Muscle of leg (tissue), 11 donors: Measurements from ENCODE around the gene S1PR2. TPM values are rescaled to one million over a fixed set of nuclear protein-coding genes. Genes with fewer than 3 reads are reported as not detected.
"Not testable (repeated sequence)": the region's sequence is repeated elsewhere in the genome, so short reads cannot be mapped to it uniquely, and the experiment has no call there.

Source experiments
- DNase-seq: peaks from one replicate; pipeline ENCODE4 v3.0.0; 2013
- H3K27ac ChIP-seq: one replicate; pipeline ENCODE4 v1.5.1; 2013; ENCODE audit warnings: mild to moderate bottlenecking, low read length, control low read depth
- H3K27me3 ChIP-seq: one replicate; pipeline ENCODE4 v1.6.1; 2013; ENCODE audit warnings: low read length; ENCODE audit not compliant: control insufficient read depth, insufficient read depth
- H3K36me3 ChIP-seq: one replicate; pipeline ENCODE4 v1.6.1; 2013; ENCODE audit warnings: low read length; ENCODE audit not compliant: control insufficient read depth, insufficient read depth
- H3K4me1 ChIP-seq: one replicate; pipeline ENCODE4 v1.6.1; 2013; ENCODE audit warnings: low read length; ENCODE audit not compliant: control insufficient read depth, insufficient read depth
- H3K4me3 ChIP-seq: one replicate; pipeline ENCODE4 v1.5.1; 2013; ENCODE audit warnings: low read length, control low read depth
- H3K9me3 ChIP-seq: replicated peaks from 2 replicates; pipeline ENCODE4 v1.6.1; 2013; ENCODE audit warnings: low read depth, low read length; ENCODE audit not compliant: control insufficient read depth
- WGBS: methylation state at CpG from one replicate; pipeline ENCODE4 v1.1.5; 2013; ENCODE audit warnings: missing lambda C conversion rate; ENCODE audit not compliant: insufficient coverage; 5-methylcytosine and 5-hydroxymethylcytosine counted together
- polyA plus RNA-seq, 8 donors: library from polyadenylated mRNA; unstranded; fragments of 120-200 nt; gene quantifications; one replicate each; pipeline versions ENCODE4 v1.2.1 to v1.2.3, GENCODE V29; 2013; ENCODE audit warnings: inconsistent platforms in 1 of 8, low replicate concordance in 1 of 8; ENCODE audit not compliant: insufficient read length in 8 of 8, insufficient read depth in 1 of 8
- total RNA-seq: library from RNA; stranded (reverse); fragments of 120-200 nt; gene quantifications from one replicate; pipeline ENCODE4 v1.2.4, GENCODE V29; 2013

Gene S1PR2
- total and polyA plus RNA-seq, 9 donors: 9.3 to 18.8 (median 12.8) TPM

DNA sequence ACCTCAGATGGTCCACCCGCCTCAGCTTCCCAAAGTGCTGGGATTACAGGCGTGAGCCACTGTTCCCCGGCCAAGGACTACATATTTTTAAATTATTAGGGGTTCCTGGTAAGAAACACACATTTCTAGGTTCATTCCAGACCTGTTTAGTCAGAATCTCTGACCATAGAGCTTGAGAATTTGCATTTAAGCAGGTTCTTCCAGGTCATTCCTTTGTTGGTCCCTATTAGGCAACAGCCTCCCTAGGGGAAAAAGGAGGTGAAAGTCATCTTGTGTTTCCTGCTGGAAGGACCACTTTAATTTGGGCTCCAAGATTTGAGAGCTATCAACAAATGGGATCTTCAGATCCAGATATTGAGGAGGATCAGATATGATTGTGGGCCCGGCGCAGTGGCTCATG is 16.3 kb downstream of the S1PR2 start:
- H3K4me3 ChIP-seq: no peak overlapping the region
- no peak for DNase-seq
- H3K27me3 ChIP-seq: no peaks in the 10 kb centered on the region
- H3K27ac ChIP-seq: no peak overlapping the region
- no peaks in the 10 kb centered on the region for H3K36me3 ChIP-seq
- no peaks in the 10 kb centered on the region for H3K9me3 ChIP-seq
- 100% methylated on average over 2 of the region's 5 CpGs for WGBS
- no peaks in the 10 kb centered on the region for H3K4me1 ChIP-seq

DNA sequence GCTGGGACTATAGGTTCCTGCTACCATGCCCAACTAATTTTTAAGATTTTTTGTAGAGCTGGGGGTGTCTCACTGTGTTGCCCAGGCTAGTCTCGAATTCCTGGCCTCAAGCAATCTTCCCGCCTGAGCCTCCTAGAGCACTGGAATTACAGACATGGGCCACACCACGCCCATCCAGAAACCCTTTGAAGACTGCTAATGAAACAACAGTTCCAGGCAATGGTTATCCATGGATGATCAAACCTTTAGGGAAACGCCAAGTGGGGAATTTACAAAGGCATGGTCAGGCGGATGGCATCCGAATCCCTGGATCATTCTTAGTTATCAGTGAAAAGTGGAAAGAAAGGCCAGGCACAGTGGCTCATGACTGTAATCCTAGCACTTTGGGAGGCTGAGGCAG is 19.4 kb downstream of the S1PR2 start:
- no peak overlapping the region for H3K27ac ChIP-seq
- no peaks in the 10 kb centered on the region for H3K27me3 ChIP-seq
- H3K36me3 ChIP-seq: no peaks in the 10 kb centered on the region
- DNase-seq: no peak
- H3K9me3 ChIP-seq: peaks cover 2% of the 10 kb centered on the region
- no peaks in the 10 kb centered on the region for H3K4me1 ChIP-seq
- H3K4me3 ChIP-seq: no peak overlapping the region
- WGBS: 86% methylated on average over 6 of the region's 6 CpGs

DNA sequence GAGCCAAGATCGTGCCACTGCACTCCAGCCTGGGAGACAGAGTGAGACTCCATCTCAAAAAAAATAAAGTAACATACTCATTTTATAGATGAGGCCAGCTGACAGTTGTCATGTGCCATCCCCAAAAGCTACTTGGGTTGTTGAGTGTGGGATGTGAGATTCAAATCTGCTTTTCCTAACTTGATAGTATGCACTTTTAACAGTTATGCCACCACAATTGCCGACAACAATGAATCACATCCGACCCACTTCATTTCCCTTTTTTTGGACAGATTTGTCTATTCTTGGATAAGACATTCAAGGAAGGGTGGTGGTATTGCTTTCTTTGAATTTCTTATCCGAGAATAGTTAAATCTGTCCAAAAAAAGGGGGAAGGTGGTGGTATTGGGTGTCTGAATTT is 20.1 kb downstream of the S1PR2 start:
- H3K27ac ChIP-seq: no peak overlapping the region
- H3K27me3 ChIP-seq: no peaks in the 10 kb centered on the region
- peaks cover 2% of the 10 kb centered on the region for H3K9me3 ChIP-seq

DNA sequence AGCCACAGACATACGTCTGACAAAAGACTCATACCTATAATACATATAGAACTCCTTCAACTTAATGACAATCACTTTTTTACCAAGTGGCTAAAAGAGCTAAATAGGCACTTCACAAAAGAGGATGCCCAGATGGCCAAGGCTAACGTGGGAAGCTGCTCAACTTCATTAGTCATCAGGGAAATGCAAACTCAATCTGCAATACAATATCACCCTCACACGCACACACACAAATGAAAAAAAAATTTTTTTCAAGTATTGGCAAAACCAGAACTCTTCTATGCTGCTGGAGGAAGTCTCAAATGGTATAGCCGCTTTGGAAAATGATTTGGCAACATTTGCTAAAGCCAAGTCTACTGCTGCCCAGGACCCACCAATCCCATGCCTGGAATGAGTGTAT is 21.8 kb downstream of the S1PR2 start:
- Histone ChIP-seq H3K36me3 (no peaks in the 10 kb centered on the region), H3K27ac (no peak overlapping the region), H3K9me3 (peaks cover 2% of the 10 kb centered on the region), H3K4me3 (no peak overlapping the region), H3K4me1 (no peaks in the 10 kb centered on the region), H3K27me3 (no peaks in the 10 kb centered on the region)
- no peak for DNase-seq
- WGBS: 80% methylated on average over 1 of the region's 4 CpGs

More for the DNA sequence above, 20.1 kb downstream of the S1PR2 start:
- 80% methylated on average over 1 of the region's 4 CpGs for WGBS
- H3K4me1 ChIP-seq: no peaks in the 10 kb centered on the region
- no peak for DNase-seq
- H3K4me3 ChIP-seq: no peak overlapping the region
- H3K36me3 ChIP-seq: no peaks in the 10 kb centered on the region

DNA sequence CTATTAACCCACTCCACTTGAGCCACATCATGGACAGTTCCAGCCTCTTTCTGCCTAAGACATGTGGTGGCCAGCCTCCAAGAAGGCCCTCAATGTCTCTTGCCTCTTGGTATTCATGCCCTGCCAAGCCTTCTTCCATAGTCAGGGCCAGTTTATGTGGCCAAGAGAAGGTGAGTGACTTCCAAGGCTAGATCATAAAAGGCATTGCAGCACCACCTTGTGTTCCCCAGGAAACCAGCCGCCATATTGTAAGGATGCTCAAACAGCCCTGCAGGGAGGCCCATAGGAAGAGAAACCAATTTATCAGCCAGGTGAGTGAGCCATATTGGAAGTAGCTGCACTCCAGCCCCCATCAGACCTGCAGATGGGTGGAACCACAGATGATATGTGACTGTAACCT is 24.1 kb downstream of the S1PR2 start:
- Histone ChIP-seq H3K4me1 (no peaks in the 10 kb centered on the region), H3K36me3 (no peaks in the 10 kb centered on the region), H3K4me3 (no peak overlapping the region), H3K27ac (no peak overlapping the region), H3K27me3 (no peaks in the 10 kb centered on the region), H3K9me3 (peaks cover 2% of the 10 kb centered on the region)
- no peak for DNase-seq
- 91% methylated on average over 1 of the region's 1 CpG for WGBS

DNA sequence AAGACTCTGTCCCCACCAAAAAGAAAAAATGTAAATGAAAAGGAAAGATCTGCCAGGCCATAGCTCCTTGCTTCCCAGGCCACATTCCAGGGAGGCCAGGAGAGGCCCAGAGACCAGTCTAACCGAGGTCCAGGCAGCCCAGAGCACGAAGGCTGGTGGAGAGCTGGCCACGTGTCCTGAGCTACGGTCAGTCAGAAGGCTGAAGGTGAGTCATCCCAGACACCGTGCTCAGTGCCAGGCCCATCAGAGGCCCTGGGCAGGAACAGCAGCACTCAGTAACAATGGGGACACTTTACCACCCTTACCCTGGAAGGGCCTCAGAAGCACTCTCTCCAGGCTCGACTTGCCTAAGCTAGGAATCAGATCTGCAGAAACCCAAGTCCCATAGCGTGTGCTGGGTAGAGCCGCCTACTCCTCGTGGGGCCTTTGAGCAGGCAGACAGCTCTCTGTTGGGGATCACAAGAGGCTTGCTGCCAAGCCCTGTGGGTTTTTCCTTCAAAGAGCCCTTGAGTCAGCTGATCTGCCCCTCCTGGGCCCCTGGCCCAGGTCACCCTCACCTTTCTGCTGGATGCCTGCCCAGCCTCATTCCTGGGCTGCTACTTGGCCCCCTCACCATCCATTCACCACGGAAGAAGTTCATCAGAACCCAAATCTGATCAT is 24.8 kb downstream of the S1PR2 start:
- Histone ChIP-seq H3K27me3 (no peaks in the 10 kb centered on the region), H3K4me1 (no peaks in the 10 kb centered on the region), H3K36me3 (no peaks in the 10 kb centered on the region), H3K27ac (no peak overlapping the region), H3K9me3 (peaks cover 2% of the 10 kb centered on the region), H3K4me3 (no peak overlapping the region)
- WGBS: 74% methylated on average over 10 of the region's 10 CpGs
- no peak for DNase-seq

DNA sequence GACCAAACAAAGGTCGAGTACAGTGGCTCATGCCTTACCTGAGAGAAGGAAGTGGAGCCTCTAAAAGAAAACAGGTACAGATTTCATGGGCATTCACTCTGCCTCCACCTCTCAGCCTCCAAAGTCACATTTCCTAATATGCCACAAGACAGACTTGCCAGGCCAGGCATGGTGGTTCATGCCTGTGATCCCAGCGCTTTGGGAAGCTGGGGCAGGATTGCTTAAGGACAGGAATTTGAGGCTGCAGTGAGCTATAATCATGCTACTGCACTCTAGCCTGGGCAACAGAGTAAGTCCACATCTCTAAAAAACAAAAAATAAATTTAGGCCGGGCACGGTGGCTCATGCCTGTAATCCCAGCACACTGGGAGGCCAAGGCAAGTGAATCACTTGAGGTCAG is 25.5 kb downstream of the S1PR2 start:
- H3K36me3 ChIP-seq: no peaks in the 10 kb centered on the region
- H3K4me1 ChIP-seq: no peaks in the 10 kb centered on the region
- 93% methylated on average over 3 of the region's 4 CpGs for WGBS
- H3K27me3 ChIP-seq: no peaks in the 10 kb centered on the region
- H3K27ac ChIP-seq: no peak overlapping the region
- DNase-seq: no peak
- no peak overlapping the region for H3K4me3 ChIP-seq
- peaks cover 2% of the 10 kb centered on the region for H3K9me3 ChIP-seq

DNA sequence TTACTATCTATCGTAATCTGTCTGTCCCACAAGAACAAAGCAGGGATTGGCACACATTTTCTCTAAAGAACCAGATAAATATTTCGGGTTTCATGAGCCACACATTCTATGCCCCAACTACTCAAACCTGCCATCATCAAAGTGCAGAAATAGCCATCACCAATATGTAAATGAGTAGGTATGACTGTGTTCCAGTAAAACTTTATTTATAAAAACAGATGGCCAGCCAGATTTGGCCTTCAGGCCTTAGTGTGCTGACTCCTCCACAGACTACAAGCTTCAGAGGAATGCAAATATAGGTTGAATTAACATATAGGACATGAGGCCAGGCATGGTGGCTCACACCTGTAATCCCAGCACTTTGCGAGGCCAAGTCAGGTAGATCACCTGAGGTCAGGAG is 27.4 kb downstream of the S1PR2 start:
- DNase-seq: no peak
- Histone ChIP-seq H3K36me3 (no peaks in the 10 kb centered on the region), H3K27ac (no peak overlapping the region), H3K27me3 (no peaks in the 10 kb centered on the region), H3K4me3 (no peak overlapping the region), H3K9me3 (peaks cover 2% of the 10 kb centered on the region), H3K4me1 (no peaks in the 10 kb centered on the region)
- 100% methylated on average over 2 of the region's 3 CpGs for WGBS

DNA sequence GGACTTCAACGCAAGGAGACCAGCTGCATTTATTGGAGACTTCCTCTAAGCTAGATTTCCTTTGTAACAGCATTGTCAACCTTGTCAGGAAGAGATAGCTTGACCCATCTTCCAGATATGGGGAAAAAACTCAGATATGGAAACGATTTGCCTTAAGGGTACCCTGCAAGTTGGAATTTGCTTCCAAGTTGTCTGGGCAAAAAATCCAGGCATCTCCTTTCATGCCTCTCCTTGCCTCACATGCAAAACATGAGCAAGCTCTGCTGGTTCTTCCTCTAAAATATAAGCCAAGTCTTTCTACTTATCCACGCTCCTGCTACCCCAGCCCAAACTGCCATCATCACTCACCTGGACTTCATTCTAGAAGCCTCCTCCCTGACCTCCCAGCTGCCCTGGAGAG is 30.0 kb downstream of the S1PR2 start:
- no peaks in the 10 kb centered on the region for H3K9me3 ChIP-seq
- no peak overlapping the region for H3K27ac ChIP-seq
- DNase-seq: no peak
- no peaks in the 10 kb centered on the region for H3K36me3 ChIP-seq
- H3K4me1 ChIP-seq: no peaks in the 10 kb centered on the region
- H3K27me3 ChIP-seq: no peaks in the 10 kb centered on the region
- 67% methylated on average over 1 of the region's 3 CpGs for WGBS
- no peak overlapping the region for H3K4me3 ChIP-seq

DNA sequence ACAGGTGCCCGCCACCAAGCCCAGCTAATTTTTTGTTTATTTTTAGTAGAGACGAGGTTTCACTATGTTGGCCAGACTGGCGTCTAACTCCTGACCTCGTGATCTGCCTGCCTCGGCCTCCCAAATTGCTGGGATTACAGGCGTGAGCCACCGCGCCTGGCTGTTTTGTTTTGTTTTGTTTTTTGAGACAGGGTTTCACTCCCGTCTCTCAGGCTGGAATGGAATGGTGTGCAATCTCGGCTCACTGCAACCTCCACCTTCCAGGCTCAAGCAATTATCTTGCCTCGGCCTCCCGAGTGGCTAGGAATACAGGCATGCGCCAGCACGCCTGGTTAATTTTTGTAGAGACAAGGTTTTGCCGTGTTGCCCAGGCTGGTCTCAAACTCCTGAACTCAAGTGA is 31.0 kb downstream of the S1PR2 start:
- H3K4me1 ChIP-seq, H3K27ac ChIP-seq, H3K36me3 ChIP-seq, H3K27me3 ChIP-seq, DNase-seq, H3K9me3 ChIP-seq, H3K4me3 ChIP-seq: not testable (repeated sequence)
- WGBS: 90% methylated on average over 5 of the region's 15 CpGs
